Fibroblast of peridontal ligament (primary cell): ENCODE results near the gene DPH1.

ENCODE experiments used
- DNase-seq: peaks from one replicate; pipeline ENCODE4 v3.0.0-alpha.2; 2010; ENCODE audit errors: extremely low read depth

DPH1 gene

DNA sequence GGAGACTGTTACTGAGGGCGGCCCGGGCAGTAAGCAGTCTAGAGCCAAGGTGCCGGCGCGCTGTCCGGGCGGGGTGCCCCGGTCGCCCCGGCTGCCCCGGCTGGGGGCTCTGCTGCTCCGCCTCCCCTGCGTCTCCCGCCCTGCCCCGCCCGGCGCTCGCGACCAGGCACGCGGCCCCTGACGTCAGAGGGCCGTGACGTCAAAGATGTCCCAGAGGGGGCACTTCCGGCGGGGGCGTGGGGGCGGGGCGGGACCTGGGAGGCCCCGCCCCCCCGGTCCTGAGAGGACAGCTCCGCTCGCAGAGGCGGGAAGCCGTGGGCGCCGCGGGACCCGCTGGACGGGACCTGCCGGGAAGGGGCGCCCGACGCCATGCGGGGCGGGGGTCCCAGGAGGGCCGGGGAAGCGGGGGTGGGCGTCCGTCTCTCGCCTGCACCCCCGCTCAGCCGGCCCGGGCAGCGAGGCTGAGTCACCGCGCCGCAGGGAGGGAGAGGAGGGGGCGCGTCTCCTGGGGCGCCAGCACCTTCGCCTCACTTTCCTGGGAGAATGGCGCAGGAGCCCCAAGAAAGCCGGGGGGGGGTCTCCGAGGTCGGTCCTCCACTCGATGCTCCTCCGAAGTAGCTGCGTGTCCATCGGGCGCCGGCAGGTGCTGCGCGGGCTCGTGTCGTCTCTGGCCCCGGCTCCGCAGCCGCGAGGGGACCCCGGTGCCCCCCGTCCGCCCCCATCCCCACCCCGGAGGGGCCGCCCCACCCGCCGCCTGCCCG is 20.5 kb downstream of the DPH1 start:
- DNase-seq, result peak; percentile 51

DNA sequence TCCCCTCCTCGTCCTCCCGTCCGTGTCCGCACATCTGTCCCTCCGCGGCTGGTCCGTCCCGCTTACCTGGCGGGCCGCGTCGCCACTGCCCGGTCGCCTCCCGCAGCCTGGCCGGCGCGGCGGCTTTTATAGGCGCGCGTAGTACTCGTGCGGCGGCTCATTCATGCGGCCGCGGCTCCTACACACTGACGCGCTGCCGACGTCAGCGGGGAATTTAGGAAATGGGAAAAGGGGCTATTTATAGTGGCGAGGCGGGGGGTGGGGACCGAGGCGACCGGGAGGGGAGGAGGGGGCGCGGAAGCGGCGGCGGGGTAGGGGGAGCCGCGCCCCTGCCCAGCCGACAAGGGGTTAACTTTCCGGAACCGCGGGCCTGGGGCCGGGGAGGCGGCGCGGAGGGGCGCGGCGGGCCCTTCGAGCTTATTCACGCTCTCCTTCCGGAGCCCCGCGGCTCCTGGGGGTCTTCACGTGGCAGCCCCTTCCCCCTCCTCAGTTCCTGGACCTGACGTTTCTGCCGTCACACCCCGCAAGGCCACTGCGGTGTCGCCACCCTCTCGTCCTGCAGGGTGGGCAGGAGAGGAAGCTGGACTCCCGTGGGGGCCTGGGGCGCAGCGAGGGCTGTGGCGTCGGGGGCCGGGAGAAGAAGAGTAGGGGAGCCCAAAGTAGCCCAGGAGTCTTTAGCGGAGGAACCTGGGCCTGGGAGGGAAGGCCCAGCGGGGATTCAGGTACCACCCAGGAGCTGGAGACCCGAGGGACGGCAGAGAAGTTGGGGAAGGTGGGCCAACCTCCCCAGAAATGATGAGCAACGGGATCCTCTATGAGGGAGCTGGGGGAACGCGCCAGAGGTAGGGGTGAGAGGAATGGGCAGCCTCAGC is 21.3 kb downstream of the DPH1 start:
- DNase-seq, result peak; percentile 48

DNA sequence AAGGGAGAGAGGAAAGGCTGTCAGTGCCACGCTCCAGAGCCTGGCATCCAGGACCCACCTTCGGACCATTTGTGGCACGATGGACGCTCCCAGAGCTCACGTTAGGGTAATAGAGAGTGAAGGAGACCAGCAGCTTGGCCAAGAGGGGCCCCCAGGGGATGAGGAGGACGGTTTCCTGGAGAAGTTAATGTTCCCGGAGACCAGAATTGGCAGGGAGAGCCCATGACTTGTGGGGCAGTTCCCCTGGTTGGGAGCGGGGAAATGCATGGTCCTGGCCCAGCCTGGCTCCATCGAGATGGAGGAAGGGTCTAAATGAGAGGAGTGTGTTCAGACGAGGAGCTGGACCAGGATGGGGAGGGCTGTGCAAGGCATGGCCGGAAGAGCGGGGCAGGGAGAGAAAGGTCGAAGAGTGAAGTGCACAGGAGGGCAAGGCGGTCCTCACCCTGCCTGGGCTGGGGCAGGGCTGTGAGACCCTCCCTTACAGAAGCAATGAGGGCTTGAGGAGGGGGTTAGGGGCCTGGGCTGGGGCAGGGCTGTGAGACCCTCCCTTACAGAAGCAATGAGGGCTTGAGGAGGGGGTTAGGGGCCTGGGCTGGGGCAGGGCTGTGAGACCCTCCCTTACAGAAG is 22.1 kb downstream of the DPH1 start:
- no peak for DNase-seq

DNA sequence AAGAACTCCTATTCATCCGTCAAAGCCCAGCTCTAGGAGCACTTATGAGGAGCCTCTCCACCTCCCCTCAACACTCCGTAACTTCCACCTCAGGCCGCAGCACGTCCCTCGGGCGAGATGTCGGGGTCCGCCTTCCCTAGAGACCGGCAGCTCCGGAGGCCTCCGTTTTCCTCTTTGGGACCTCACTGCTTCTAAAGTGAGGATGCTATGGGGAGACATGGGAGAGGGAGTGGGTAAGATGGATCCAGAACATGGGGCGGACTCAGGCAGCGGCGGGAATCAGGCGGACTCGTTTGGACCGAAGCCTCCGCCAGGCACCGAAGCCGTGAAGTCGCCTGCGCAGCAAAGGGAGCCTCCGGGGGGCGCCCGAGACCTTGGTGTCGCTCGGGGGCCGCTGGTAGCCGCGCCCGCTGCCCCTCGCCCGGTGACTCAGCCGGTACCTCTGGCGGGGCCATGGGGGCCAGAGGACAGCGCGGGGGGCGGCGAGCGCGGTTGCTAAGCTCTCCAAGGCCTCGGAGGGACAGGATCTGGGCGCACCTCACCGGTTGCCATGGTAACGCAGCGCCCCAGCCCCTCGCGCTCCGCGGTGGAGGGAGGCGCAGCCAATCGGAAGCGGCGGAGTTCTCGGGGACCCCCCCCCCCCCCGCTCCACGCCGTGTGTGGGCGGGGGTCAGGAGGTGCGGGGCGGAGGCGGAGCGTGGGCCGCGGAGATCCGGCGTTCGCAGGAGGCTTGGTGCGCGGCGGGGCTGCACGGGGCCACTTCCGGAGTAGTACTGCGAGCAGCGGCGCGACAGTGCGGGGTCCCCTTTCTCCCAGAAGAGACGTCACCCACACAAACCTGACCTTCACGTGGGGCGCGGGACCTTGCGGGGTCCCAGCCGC is 23.7 kb downstream of the DPH1 start:
- peak; percentile 62 for DNase-seq

DNA sequence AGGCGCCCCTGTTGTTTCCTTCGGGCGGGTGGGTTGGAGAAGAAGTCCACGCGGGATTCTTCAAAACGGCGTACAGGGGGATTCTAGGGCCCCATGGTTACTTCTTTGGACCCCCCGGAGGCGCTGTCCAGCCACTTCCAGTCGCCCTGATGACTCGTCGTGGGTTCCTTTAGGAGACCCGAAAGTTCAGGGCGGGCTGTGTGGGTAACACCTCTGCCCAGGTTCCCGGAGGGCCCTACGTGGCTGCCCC is 24.2 kb downstream of the DPH1 start:
- no peak for DNase-seq

DNA sequence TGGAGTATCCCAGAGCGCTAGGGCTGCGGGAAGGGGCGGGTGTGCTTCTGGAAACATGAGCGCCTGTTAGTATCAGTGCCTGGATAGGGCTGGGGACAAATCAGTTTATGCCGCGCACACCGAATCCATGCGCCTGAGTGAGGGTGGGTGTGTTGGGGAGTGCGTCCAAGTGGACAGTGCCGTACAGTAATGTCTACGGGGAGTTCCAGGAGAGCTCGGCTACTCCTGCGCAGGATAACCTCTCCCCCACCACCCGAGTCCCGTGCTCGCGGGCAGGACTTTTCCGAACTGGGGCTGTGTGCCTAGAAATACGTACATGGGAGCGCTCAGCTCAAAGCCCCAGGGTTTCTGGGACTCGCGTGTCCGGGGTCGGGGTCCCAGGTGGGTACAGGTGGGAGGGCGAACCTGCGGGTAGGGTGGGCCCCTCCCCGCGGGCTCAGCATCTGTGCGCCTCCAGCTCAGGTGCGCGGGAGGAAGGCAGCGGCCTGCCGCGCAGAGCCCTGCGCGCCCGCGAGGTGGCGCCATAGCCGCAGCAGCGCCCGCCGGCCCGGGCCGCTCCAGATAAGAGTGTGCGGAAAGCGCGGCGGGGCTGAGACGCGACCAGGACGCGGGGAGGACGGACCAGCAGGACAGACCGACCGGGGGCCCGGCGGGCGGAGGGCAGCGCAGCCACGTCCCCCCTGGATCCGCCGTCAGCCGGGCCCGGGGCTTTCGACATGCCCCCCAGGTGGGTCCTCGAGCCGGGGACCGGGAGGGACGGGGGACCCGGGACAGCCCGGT is 24.7 kb downstream of the DPH1 start, which contains the start of gene HIC1:
TSS of gene HIC1 (plus strand) at position 592 of the 780 bp plus-strand sequence. CDS start 1,588 bp downstream, outside the sequence.
- DNase-seq, result peak; percentile 62

DNA sequence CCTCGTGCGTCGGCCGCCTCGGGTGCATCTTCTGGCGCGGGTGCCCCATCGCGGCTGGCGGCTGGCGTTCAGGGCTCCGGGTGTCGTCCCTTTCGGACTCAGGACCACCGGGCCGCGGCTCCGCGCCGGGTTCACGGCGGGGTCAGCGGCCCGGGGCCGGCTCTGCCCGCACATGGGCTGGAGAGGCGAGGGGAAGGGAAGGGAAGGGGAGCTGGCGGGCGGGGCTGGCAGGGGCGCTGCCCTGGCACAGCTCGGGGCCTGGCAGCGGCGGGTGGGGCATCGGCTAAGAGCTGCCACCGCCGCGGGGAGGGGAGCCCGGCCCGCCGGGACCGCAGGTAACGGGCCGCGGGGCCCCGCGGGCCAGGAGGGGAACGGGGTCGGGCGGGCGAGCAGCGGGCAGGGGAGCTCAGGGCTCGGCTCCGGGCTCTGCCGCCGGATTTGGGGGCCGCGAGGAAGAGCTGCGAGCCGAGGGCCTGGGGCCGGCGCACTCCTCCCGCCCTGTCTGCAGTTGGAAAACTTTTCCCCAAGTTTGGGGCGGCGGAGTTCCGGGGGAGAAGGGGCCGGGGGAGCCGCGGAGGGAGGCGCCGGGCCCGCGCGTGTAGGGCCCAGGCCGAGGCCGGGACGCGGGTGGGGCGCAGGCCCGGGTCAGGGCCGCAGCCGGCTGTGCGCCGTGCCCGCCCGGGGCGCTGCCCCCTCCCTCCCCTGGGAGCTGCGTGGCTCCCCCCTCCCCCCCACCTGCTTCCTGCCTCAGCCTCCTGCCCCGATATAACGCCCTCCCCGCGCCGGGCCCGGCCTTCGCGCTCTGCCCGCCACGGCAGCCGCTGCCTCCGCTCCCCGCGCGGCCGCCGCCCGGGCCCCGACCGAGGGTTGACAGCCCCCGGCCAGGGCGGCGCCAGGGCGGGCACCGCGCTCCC is 25.6 kb downstream of the DPH1 start:
- no peak for DNase-seq

DNA sequence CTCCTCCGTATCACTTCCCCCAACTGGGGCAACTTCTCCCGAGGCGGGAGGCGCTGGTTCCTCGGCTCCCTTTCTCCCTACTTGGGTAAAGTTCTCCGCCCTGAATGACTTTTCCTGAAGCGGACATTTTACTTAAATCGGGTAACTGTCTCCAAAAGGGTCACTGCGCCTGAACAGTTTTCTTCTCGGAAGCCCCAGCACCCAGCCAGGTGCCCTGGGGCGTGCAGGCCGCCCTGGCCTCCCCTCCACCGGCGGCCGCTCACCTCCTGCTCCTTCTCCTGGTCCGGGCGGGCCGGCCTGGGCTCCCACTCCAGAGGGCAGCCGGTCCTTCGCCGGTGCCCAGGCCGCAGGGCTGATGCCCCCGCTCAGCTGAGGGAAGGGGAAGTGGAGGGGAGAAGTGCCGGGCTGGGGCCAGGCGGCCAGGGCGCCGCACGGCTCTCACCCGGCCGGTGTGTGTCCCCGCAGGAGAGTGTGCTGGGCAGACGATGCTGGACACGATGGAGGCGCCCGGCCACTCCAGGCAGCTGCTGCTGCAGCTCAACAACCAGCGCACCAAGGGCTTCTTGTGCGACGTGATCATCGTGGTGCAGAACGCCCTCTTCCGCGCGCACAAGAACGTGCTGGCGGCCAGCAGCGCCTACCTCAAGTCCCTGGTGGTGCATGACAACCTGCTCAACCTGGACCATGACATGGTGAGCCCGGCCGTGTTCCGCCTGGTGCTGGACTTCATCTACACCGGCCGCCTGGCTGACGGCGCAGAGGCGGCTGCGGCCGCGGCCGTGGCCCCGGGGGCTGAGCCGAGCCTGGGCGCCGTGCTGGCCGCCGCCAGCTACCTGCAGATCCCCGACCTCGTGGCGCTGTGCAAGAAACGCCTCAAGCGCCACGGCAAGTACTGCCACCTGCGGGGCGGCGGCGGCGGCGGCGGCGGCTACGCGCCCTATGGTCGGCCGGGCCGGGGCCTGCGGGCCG is 26.5 kb downstream of the DPH1 start:
- peak; percentile 45 for DNase-seq

DNA sequence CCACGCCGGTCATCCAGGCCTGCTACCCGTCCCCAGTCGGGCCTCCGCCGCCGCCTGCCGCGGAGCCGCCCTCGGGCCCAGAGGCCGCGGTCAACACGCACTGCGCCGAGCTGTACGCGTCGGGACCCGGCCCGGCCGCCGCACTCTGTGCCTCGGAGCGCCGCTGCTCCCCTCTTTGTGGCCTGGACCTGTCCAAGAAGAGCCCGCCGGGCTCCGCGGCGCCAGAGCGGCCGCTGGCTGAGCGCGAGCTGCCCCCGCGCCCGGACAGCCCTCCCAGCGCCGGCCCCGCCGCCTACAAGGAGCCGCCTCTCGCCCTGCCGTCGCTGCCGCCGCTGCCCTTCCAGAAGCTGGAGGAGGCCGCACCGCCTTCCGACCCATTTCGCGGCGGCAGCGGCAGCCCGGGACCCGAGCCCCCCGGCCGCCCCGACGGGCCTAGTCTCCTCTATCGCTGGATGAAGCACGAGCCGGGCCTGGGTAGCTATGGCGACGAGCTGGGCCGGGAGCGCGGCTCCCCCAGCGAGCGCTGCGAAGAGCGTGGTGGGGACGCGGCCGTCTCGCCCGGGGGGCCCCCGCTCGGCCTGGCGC is 27.3 kb downstream of the DPH1 start:
- no peak for DNase-seq

DNA sequence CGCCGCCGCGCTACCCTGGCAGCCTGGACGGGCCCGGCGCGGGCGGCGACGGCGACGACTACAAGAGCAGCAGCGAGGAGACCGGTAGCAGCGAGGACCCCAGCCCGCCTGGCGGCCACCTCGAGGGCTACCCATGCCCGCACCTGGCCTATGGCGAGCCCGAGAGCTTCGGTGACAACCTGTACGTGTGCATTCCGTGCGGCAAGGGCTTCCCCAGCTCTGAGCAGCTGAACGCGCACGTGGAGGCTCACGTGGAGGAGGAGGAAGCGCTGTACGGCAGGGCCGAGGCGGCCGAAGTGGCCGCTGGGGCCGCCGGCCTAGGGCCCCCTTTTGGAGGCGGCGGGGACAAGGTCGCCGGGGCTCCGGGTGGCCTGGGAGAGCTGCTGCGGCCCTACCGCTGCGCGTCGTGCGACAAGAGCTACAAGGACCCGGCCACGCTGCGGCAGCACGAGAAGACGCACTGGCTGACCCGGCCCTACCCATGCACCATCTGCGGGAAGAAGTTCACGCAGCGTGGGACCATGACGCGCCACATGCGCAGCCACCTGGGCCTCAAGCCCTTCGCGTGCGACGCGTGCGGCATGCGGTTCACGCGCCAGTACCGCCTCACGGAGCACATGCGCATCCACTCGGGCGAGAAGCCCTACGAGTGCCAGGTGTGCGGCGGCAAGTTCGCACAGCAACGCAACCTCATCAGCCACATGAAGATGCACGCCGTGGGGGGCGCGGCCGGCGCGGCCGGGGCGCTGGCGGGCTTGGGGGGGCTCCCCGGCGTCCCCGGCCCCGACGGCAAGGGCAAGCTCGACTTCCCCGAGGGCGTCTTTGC is 28.0 kb downstream of the DPH1 start:
- no peak for DNase-seq

DNA sequence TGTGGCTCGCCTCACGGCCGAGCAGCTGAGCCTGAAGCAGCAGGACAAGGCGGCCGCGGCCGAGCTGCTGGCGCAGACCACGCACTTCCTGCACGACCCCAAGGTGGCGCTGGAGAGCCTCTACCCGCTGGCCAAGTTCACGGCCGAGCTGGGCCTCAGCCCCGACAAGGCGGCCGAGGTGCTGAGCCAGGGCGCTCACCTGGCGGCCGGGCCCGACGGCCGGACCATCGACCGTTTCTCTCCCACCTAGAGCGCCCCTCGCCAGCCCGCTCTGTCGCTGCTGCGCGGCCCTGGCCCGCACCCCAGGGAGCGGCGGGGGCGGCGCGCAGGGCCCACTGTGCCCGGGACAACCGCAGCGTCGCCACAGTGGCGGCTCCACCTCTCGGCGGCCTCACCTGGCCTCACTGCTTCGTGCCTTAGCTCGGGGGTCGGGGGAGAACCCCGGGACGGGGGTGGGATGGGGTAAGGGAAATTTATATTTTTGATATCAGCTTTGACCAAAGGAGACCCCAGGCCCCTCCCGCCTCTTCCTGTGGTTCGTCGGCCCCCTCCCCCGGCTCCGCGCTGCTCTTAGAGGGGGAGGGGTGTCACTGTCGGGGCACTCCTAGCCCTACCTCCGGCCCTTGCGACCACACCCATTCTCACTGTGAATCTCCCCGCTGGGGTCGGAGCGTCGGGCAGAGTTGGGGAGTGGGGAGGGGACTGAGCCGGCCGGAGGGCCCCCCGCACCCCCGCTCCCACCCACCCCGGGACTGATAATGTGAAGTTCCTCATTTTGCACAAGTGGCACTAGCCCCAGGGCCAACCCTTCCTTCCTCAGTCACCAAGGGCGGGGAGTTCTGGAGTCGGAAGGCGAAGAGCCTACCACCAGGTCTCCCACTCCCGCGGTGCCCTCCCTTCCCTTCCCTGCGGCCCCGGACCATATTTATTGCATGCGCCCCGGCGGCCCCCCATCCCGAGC is 28.9 kb downstream of the DPH1 start:
- no peak for DNase-seq

DNA sequence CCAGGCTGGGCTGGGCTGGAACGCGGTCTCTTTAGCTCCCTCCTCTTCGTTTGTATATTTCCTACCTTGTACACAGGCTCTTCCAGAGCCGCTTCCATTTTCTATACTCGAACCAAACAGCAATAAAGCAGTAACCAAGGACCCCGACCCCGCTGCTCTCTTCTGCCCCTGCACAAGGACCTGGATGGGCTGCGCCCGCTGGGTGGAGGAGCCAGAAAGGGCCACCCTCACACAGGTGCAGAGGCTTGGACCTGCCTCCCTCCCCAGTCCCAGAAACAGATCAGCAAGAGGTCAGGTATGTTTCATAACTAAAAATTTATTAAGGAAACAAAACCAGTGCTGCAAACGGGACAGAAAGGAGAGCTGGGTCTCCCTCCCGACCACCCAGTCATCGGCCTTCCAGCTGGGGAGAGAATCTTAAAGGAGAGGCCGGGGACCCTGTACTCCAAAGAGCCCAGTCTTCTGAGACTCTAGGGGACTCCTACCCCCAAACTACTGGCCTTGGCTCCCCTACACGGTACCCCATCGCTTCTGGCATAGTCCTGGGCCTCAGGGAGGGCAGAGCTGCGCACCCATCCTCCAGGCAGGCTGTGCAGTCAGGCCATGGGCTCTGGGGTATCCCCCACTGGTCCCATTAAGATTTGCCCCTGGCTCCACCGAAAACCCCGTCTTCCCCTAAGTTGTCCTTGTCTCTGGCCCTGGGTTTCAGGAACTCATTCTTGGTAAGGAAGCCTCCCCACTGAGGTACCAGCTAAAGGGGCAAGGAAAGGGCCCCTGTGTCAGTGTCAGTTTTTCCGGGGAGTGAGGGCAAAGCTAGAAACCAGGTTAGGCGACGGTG is 29.8 kb downstream of the DPH1 start:
- DNase-seq, result no peak

DNA sequence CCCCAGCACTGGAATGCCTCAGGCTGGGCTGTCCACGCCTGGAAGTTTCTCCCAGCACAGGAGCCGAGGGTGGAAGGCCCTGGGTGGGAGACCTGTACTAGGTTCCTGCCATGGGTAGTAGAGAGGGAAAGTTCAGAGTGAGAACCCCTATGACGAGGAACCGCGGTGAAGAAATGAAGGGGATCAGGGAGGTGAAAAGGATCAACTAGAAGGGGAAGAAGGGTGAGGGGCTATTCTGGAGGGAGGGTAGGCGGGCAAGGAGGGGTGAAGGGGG is 30.4 kb downstream of the DPH1 start:
- no peak for DNase-seq

DNA sequence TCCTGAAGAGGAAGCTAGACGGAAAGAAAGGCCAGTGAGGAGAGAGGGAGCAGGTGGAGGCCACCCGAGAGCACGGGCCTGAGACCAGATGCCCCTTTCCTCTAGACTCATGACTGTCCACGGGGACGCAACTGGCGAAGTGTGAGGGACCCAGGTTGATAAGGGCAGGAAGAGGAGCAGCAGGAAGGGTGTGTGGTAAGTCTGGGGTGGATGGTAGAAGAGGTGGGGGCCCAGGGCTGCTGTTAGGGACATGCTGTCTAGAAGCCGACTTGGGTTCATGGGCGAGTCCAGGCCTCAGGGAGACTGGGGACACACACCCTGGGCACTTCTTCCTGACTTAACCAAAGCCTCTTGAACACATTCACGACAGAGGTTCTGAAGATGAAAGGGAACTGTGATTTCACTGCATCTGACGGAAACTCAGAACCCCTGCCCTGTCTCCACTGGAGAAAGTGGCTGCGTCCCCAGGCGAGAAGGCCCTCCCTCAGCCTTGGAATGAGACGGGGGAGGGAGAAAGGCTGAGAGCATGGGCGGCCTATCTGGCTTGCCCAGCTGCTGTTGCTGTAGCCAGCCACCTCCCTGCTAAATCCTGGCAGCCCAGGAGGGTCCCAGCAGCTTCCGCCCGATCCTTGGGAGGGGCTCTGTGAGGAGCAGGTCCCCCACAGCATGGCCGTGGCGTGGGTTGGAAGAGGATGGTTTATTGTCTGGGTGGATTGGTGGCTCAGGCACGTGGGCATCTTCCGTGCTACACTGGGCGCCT is 30.9 kb downstream of the DPH1 start:
- no peak for DNase-seq

DNA sequence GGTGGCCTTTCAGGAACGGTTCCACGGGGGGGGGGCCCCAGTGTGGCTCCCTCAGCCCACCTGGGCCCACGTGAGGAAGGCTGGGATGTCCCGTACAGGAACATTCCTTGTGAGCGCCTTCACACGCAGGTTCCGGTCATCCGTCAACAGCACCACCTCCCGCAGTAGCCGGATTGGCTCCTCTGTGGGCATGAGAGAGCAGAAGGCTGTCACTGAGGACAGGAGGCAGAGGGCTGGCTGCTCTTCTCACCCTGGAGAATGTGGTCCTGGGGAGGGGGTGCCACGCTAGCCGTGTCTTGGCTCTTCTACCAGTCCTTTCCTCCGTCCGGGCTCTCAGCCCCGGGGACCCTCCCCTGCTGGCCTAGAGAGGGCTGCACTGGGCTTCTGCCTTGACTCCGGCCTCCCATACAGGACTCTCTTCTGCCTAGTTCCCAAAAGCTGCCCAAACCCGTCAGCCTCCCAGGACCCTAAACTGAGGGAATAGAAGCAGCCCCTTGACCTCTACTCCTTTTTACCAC is 31.5 kb downstream of the DPH1 start:
- DNase-seq, result no peak
